ENCODE data around the gene GPR173. TPM values are rescaled to one million over a fixed set of nuclear protein-coding genes. Genes with fewer than 3 reads are reported as not detected.

The GPR173 gene
- total and polyA plus RNA-seq, 2 of the 8 experiments (the other 6 are each of a cell fraction or from before 2014, with no cell fraction given): 7.0 to 11.3 TPM

DNA sequence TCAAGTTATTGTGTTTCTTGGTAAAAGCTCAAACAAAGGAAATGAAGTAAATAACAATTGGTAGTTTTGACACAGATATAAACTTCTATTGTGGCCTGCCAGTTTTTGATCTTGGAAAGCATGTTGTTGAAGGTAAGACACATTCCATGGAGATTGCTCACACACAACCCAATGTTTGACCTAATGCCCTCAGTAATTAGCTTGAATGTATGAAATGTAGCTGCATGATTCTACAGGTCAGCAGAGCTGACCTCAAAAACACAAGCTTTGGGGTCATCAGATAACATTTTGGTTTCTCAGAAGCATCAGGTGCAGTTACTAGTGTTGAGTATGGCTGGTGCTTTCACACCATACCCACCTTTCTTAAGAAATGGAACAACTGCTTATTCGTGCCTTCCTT lies 16.5 kb downstream of the GPR173 start (continued):
- TF ChIP-seq CEBPB (IDR thresholded peaks at IDR 0.05; ENCODE audit: low read depth, low read length) (no peak), USF2 (IDR thresholded peaks at IDR 0.05; ENCODE audit: low read length) (no peak)
